ENCODE data around the gene UVSSA.
"Not testable (repeated sequence)": the region's sequence is repeated elsewhere in the genome, so short reads cannot be mapped to it uniquely, and the experiment has no call there.

Gene UVSSA

GRCh38 chr4:1378559-1379231, 31.7 kb downstream of the UVSSA start:
- no peak for DNase-seq

- DNase-seq: no peak
Observed at GRCh38 chr4:1379351-1379781, 32.4 kb downstream of the UVSSA start.

GRCh38 chr4:1379801-1380331, 32.9 kb downstream of the UVSSA start:
- no peak for DNase-seq

GRCh38 chr4:1380368-1381151, 33.6 kb downstream of the UVSSA start:
- no peak for DNase-seq

- DNase-seq: no peak
Observed at GRCh38 chr4:1381181-1381621, 34.2 kb downstream of the UVSSA start.

GRCh38 chr4:1381944-1382541, 35.0 kb downstream of the UVSSA start:
- DNase-seq: no peak

- DNase-seq: no peak
Observed at GRCh38 chr4:1382776-1383727, 36.0 kb downstream of the UVSSA start.

GRCh38 chr4:1383728-1384591, 37.0 kb downstream of the UVSSA start:
- DNase-seq: no peak

- DNase-seq: no peak
Observed at GRCh38 chr4:1384675-1385372, 37.8 kb downstream of the UVSSA start.

GRCh38 chr4:1385373-1386340, 38.6 kb downstream of the UVSSA start:
- no peak for DNase-seq

- DNase-seq: not testable (repeated sequence)
Observed at GRCh38 chr4:1393363-1393762, 46.4 kb downstream of the UVSSA start.

GRCh38 chr4:1393866-1394265, 46.9 kb downstream of the UVSSA start:
- DNase-seq: no peak

GRCh38 chr4:1394554-1395388, 47.8 kb downstream of the UVSSA start:
- not testable (repeated sequence) for DNase-seq

- not testable (repeated sequence) for DNase-seq
Observed at GRCh38 chr4:1395389-1395820, 48.4 kb downstream of the UVSSA start.

- no peak for DNase-seq
Observed at GRCh38 chr4:1395941-1396805, 49.2 kb downstream of the UVSSA start.

- no peak for DNase-seq
Observed at GRCh38 chr4:1396806-1397455, 49.9 kb downstream of the UVSSA start.
